ENCODE data around the gene WARS2. TPM values are rescaled to one million over a fixed set of nuclear protein-coding genes. Genes with fewer than 3 reads are reported as not detected.

The WARS2 gene
- total and polyA plus RNA-seq, 2 of the 8 experiments (the other 6 are each of a cell fraction or from before 2014, with no cell fraction given), result 4.3 to 12.9 TPM

DNA sequence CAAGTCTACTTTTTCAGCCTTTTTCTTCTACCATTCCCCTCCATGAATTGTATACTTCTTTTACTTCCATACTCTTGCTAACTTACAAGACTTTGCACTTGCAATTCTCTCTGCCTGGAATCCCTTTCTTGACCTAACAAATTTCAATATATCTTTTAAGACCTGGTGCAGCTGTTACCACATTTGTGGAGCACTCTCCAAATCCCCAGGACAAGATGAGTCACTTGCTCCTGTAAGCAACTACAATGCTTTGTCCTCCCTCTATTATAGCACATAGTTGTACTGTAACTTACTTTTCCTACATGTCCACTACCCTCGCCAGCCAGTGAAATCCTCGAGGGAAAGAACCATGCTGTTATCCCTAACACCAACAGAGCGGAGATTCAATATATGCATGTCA is 43.1 kb downstream of the WARS2 start:
- TF ChIP-seq SAP30 (IDR thresholded peaks at IDR 0.05; ENCODE audit: insufficient read depth, insufficient replicate concordance, low read length) (no peak), JUN (IDR thresholded peaks at IDR 0.05; ENCODE audit: low read depth, low read length) (no peak)
- TF ChIP-seq, protein P1, sequence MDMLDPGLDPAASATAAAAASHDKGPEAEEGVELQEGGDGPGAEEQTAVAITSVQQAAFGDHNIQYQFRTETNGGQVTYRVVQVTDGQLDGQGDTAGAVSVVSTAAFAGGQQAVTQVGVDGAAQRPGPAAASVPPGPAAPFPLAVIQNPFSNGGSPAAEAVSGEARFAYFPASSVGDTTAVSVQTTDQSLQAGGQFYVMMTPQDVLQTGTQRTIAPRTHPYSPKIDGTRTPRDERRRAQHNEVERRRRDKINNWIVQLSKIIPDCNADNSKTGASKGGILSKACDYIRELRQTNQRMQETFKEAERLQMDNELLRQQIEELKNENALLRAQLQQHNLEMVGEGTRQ (IDR thresholded peaks at IDR 0.05; ENCODE audit: low read length), result no peak

More for the DNA sequence above, 43.1 kb downstream of the WARS2 start:
- Histone ChIP-seq H3K18ac (ENCODE audit: extremely low read depth, low read length) (no peak overlapping the region), H4K5ac (ENCODE audit: insufficient read length, low read depth, low read length) (no peak overlapping the region), H3K4me3 (ENCODE audit: extremely low read depth in 1 of 4, insufficient read depth in 2 of 4, low read depth in 3 of 4, low read length in 4 of 4) (no peak overlapping the region), H3K79me2 (ENCODE audit: control insufficient read depth in 1 of 2, insufficient read depth in 2 of 2, low read length in 2 of 2) (no peaks in the 10 kb centered on the region), H3K23ac (ENCODE audit: insufficient read length) (no peak overlapping the region), H3K23me2 (ENCODE audit: low read depth, low read length) (no peaks in the 10 kb centered on the region; the same call in 1 of the 2 replicates), H2BK15ac (ENCODE audit: low read length) (no peak overlapping the region), H3K36me3 (ENCODE audit: control insufficient read depth in 2 of 4, insufficient read depth in 4 of 4, low read length in 3 of 4) (no peaks in the 10 kb centered on the region), H2BK12ac (ENCODE audit: low read depth, low read length) (no peak overlapping the region), H3K9me3 (ENCODE audit: insufficient read depth in 2 of 2, low read depth in 1 of 2, low read length in 1 of 2) (no peaks in the 10 kb centered on the region), H3K4me2 (ENCODE audit: insufficient read depth in 1 of 2, low read depth in 2 of 2, low read length in 2 of 2) (no peak overlapping the region), H2AFZ (ENCODE audit: low read length) (no peak overlapping the region), H2BK5ac (ENCODE audit: low read depth, low read length) (no peak overlapping the region), H4K20me1 (replicated peaks in 1 of 2; ENCODE audit: control insufficient read depth in 1 of 2, insufficient read depth in 2 of 2, low read length in 2 of 2) (no peaks in the 10 kb centered on the region), H4K91ac (replicated peaks; ENCODE audit: insufficient read length, low read length) (no peak overlapping the region), H4K8ac (ENCODE audit: extremely low read depth, insufficient read depth, low read length) (no peak overlapping the region), H3K4ac (replicated peaks; ENCODE audit: insufficient read length, low read depth, low read length) (no peak overlapping the region), H2BK120ac (replicated peaks; ENCODE audit: low read depth, low read length) (no peak overlapping the region), H3K56ac (replicated peaks; ENCODE audit: insufficient read length, low read depth, low read length) (no peak overlapping the region), H2BK20ac (ENCODE audit: low read length) (no peak overlapping the region), H3K4me1 (replicated peaks in 1 of 4; ENCODE audit: control insufficient read depth in 3 of 4, insufficient read depth in 4 of 4, low read length in 3 of 4) (no peaks in the 10 kb centered on the region; a peak in 1 of 7 replicates), H3K14ac (ENCODE audit: insufficient read length) (no peak overlapping the region), H3K9ac (replicated peaks in 1 of 4; ENCODE audit: extremely low read depth in 1 of 4, low read depth in 3 of 4, low read length in 3 of 4) (no peak overlapping the region), H3K27ac (ENCODE audit: low read depth, low read length) (no peak overlapping the region), H3K27me3 (replicated peaks in 1 of 4; ENCODE audit: control insufficient read depth in 3 of 4, extremely low read depth in 1 of 4, insufficient read depth in 3 of 4, low read length in 3 of 4) (no peaks in the 10 kb centered on the region), H2AK5ac (ENCODE audit: low read depth, low read length) (0 out of 2 replicates have a peak overlapping the region, but pooled peaks have one; percentile 43), H3K79me1 (ENCODE audit: low read depth, low read length) (no peaks in the 10 kb centered on the region)
- 69% methylated on average over 3 of the region's 3 CpGs; no CpG with 5 or more reads in 1 of the 2 experiments for WGBS, 2 experiments (ENCODE audit: extremely low coverage in 1 of 2, insufficient coverage in 1 of 2, insufficient read length in 1 of 2, insufficient replicate concordance in 2 of 2, low coverage in 1 of 2, low lambda C conversion rate in 2 of 2, missing lambda C conversion rate in 1 of 2)
- no peak for DNase-seq (ENCODE audit: low read depth in 1 of 2, low spot score in 2 of 2)
- ChIA-PET POLR2A (ENCODE audit: partially characterized antibody) (no interaction called here), CTCF (ENCODE audit: partially characterized antibody) (no interaction called here)
- peak; percentile 48 for FAIRE-seq

All from H1 (cell line).